HG02610 (cell line): Measurements from ENCODE around the gene CARNS1.

Source experiments
- ATAC-seq: cut with Tn5 transposase; IDR thresholded peaks from one replicate; pipeline ENCODE4 v1.9.1; 2021; ENCODE audit warnings: mild to moderate bottlenecking, moderate library complexity; ENCODE audit not compliant: unreplicated experiment

The CARNS1 gene

DNA sequence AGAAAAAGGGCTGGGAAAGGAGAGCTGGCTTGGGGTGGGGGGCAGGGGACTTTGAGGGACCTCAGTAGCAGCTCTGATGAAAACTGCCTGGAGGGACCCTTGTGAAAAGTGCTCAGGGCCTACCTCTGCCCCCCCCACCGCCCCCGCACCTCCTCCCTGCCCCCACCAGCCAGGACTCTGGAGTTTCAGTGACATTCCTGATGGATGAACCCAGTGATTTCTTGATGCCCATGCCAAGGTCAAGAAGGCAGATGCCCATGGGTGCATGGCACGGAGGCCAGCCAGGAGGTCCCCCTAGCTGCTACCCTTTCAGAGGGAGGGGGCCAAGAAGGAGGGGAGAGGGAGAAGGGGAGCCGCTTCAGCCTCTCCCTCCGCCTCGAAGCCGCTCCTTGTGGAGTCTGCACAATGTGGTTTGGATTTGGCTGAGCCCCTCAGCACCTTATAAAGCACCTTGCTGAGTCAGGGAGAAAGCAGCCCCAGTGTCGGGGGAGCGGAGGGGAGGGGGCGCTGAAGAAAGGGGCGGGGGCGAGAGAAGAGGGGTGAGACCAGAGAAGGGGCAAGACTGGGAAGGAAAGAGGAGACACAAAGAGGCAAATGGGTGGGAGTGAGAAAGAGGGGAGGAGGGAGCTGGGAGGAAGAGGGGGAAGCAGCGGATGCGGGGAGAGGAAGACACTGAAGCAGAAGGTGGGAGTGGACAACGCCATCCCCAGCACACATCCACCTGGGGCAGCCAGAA lies 40.0 kb upstream of the CARNS1 start:
- no peak for ATAC-seq

DNA sequence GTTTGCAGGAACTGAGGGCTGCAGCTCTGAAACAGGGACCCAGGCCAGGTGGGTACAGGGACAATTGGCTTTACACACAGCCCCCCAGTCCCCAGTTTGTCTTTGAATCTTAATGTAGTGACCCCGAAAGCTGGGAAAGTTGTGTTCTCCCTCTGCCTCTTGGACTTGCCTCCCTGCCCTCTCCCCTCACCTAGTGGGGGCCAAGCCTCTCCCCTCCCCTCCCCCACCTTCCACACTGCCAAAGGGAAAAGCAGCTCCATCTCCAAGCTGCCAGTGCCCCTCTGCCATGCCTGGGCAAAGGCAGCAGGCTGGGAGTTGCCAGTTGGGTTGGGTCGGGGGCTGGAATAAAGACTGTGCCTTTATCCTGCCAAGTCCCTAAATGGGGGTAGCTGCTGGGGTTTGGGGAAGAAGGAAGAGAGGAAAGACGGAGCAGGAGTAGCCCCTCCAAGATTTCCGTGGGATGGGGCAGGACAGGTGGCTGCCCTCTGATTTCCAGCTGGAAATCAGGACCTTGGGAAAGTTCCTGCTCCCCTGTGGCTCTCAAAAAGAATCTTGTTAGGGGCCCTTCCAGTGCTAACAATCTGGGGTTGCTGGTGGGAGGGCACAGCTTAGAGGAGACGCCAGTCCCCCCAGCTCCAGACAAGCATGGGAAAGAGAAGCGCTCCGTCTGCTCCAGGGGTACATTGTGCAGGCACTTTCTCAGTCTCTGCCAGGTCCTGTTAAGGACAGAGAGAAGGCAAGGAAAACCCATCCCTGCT lies 39.2 kb upstream of the CARNS1 start:
- ATAC-seq, result no peak

DNA sequence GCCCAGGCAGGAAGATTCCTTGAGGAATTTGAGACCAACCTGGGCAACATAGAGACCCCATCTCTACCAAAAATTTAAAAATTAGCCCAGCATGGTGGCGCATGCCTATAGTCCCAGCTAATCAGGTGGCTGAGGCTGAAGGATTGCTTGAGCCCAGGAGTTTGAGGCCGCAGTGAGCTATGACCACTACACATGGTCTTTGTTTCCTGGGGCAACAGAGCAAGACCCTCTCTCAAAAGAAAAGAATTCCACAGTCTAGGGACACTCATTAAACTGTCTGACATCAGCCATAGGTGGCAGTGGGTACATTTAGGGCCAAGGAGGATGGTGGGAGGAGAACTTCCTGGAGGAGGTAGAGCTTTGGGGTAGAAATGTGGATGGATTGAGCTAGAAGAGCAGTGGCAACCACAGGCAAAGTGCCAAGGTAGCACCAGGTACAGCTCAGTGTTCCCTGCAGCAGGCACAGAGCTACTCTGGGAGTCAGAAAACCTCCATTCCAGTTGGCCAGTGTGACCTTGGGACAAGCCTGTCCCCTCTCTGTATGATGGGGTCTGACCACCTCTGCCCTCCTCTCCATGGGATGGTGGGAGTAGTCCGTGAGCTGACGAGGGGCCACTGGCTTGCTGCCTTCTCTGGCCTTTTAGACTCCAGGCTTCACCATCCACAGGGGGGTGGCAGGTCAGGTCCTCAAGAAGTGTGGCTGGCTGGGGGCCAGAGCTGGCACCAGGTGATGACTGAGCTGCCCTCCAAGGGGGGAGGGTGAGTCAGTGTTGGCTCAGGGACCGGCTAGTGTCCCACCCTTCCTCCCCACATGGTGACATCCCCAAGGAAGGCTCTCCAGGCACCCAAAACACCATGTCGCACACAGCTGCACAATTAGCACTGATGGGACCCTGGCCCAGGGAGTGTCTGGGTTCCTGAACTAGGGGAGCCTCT lies 38.3 kb upstream of the CARNS1 start:
- ATAC-seq, result no peak

DNA sequence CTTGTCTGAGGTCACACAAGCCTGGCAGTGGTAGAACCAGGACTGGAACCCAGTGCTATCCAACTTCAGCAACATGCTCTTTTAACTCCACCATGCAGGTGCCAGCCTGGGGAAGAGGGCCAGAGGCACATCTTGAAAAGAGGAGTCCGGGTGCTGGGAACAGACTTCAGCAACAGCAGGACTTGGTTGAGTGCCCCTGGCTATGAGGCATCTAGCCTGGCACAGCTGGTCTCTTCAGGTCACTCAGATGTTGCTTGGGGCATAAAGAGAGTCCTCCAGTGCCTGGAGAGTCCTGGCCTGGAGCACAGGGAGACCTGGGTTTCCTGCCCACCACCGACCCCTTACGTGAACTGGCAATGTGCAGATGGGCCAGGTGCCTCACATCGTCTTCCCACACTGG lies 36.9 kb upstream of the CARNS1 start:
- ATAC-seq, result no peak

DNA sequence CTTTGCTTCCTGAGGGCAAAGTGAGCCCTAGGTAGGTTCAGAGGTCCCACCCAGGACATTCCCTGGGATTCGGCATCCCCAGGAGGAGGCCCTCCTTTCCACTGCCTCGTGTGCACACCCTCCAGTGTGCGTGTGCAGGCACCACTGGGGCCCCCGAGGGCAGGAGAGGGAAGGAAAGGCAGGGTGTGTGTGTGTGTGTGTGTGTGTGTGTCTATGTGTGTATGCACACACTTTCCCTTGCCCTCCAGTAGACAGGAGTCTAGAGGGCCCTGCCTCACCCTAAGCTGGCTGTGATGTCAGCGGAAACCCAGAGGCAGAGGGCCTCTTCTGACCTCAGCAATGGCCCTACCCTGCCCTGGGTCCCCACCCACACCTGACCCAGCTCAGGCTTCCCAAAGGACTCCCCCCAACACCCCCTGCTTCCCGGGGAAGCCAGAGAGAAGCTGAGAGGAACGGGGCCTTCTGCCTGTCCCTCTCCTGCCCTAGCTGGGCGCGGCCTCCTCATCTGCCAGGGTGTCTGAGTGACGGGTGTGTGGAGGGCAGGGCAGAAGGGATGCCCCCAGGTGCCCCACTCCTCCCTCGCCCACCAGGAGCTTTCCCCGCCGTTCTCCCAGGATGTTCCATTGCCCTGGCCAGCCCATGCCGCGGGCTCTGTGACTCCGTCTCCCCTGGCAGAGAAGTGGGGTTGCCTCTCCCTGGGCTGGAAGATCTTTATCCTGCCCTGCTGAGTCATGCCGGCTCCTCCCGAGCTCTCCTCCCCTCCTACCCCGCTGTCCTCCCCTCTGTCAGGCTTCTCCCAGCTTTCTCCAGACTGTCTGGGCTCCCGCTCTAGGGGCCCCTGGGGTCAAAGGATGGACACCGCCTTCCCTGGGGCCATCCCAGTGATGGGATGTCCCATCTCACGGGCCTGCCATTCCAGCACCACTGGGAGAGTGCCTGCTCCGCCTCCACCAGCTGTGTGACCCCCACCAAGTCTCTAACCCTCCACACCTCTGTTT lies 36.1 kb upstream of the CARNS1 start:
- no peak for ATAC-seq

DNA sequence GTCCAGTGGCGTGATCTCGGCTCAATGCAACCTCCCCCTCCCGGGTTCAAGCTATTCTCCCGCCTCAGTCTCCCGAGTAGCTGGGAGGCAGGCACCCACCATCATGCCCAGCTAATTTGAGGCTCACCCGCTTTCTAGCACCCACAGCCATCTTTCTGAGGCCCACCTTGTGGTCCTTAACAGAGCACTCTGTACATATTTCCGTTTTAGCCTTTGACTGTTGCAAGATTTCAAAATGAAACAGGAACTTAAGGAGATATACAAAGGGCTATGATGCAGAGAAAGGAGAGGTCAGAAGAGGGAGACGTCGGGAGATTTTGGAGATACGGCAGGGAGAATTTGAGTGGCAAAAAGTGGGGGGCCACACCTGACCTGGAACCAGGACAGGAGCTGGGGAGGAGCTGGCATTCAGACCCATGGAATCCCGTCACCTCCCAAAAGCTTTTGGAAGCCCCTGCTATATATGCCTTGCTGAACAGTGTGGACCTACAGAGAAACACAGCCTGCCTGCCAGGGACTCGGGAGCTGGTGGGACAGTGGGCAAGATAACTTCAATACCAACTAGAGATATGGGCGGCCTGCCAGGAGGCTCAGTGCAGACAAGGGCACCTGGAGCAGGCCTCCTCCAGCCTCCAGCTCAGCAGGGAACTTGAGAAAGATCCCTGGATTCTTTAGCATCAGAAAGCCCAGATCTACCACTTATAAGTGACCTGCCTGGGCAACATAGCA lies 34.1 kb upstream of the CARNS1 start:
- no peak for ATAC-seq

GRCh38 chr11:67382276-67383136 lies 33.0 kb upstream of the CARNS1 start:
- no peak for ATAC-seq

- ATAC-seq, result no peak
Observed at GRCh38 chr11:67384851-67385366, 30.6 kb upstream of the CARNS1 start.

DNA sequence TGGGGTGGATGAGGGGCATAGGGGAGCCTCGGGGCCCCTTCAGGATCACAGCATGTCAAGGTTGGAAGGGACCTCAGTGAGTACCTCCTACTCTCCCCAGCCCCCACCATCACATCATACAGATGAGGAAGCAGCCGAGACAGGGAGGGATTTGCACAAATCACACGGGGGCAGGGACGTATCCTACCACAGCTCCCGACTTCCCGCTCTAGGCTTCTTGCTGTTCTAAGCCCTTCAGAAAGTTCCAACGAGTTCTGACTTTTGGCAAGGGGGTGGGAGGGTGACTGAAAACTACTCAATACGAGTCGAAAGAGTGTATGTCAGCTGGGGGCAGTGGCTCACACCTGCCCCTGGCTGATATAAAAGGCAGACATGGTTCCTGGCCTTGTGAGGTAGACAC lies 28.4 kb upstream of the CARNS1 start:
- ATAC-seq, result no peak

DNA sequence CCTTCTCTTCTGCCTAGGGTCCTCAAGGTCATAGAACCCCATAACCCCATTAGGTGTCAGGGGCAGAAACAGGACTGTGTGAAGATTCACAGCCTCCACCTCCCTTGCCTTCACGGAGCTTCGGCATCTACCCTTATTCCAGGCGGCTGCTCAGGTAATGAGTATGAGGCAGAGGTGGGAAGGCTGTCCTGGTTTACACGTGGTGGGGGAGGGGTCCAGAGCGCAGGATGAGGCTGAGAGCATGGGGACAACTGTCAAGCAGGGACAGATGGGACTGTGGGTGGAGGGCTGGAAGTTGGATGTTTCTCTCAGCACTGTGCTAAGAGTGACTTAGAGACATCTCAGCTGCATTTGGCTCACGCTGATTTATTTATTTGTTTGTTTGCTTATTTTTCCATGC lies 28.0 kb upstream of the CARNS1 start:
- ATAC-seq, result no peak

DNA sequence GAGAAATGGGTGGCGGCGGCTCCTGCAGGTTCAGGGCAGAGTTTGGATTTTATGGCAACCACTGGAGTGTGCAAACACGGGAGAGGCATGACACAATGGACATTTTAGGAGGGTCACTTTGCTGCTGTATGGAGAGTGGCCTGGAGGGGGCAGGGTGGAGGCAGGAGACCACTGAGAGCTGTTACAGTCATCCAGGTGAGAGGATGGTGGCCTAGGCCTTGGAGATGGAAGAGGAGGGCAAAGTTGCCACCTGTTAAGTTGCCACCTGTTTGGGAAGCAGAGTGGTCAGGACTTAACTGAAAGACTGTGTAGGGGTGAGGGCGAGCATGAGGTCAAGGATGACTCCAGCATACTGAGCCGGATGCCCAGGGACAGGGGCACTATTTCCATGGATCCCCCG lies 26.0 kb upstream of the CARNS1 start:
- ATAC-seq, result no peak

GRCh38 chr11:67390947-67391303 lies 24.6 kb upstream of the CARNS1 start:
- ATAC-seq, result no peak

- ATAC-seq, result peak; percentile 49
Observed at GRCh38 chr11:67391304-67392182, 23.9 kb upstream of the CARNS1 start, which contains the start of gene RAD9A. Gene RAD9A, plus strand, starts transcription at chr11:67391986. Its CDS starts 59 bp downstream, at chr11:67392045.

DNA sequence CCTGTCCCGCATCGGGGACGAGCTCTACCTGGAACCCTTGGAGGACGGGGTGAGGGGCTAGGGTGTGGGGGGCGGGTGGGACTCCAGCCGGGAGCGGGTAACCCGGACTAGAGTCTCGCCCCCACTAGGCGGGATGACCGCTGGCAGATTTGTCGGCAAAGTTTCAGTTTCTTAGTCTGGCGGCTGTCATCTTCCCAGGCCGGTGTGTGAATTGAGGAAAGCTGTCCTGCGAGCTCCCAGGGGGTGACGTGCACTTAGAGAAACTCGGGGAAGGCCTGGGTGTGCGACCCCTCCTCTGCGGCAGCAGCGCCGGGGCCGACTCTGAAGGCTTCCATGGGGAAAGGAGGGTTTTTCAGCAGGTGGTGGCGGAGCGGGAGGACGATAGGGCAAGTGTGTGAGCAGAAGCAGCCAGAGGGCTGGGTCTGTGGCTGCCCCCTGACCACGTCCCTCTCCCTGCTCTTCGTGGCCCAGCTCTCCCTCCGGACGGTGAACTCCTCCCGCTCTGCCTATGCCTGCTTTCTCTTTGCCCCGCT lies 23.2 kb upstream of the CARNS1 start:
- ATAC-seq, result no peak

DNA sequence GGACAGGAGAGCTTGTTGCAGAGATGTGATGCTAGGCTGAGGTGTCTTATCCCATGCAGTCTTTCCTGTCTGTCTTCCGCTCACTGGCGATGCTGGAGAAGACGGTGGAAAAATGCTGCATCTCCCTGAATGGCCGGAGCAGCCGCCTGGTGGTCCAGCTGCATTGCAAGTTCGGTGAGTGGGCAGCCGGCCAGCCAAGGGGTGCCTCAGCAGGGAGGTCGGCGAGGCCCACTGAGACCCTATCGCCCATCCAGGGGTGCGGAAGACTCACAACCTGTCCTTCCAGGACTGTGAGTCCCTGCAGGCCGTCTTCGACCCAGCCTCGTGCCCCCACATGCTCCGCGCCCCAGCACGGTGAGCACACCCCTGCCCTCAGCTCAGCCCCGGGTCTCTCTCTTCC lies 22.0 kb upstream of the CARNS1 start:
- ATAC-seq, result no peak

DNA sequence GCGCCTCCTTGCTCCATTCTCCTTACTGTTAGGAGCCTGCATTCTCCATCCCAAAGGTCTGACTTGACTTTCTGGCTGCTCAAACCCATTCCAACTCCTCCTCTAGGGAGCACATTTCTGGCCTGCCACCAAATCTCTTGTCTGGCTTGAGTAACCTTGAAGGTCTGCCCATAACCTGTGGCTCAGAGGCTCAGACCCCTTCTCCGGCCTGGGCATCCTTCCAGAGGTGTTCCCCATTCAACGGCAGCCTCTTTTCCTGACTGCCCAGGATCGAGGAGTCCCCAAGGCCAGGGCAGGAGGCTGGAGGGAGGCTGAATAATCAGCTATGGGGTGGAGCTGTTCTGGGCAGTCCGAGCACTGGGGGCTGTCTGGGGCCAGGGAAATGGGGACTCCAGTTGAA lies 21.5 kb upstream of the CARNS1 start:
- no peak for ATAC-seq
